Pancreas (tissue), 10 donors: ENCODE results near the gene NPHP4. TPM values are rescaled to one million over a fixed set of nuclear protein-coding genes. Genes with fewer than 3 reads are reported as not detected.

ENCODE experiments used
- ATAC-seq, 4 donors: fragments of 200-7000 bp; cut with Tn5 transposase; one replicate each; pipeline versions ENCODE4 v1.8.0 to v1.9.1; 2020; ENCODE audit warnings: mild to moderate bottlenecking in 4 of 4, moderate library complexity in 4 of 4
- DNase-seq, 6 donors: peaks; one replicate each; pipeline ENCODE4 v3.0.0-alpha.2; 2020
- FAIRE-seq: peaks from 2 replicates; lab custom pipeline; 2012; peaks lifted over from hg19 to GRCh38; lab: Jason Lieb, UNC
- H3K27ac ChIP-seq, 4 donors: fragments of 200-600 bp; sonication (generic); 1 replicate in 3 of 4; 2 replicates in 1 of 4; pipeline versions ENCODE4 v1.5.0 to v1.8.0; 2020
- H3K27me3 ChIP-seq, 4 donors: fragments of 200-600 bp; one replicate each; pipeline ENCODE4 v1.8.0; 2021
- H3K36me3 ChIP-seq, 3 donors: fragments of 200-600 bp; sonication (generic) in 1 of 3; one replicate each; pipeline versions ENCODE4 v1.5.0 to v1.8.0; 2020 to 2021
- H3K4me1 ChIP-seq, 3 donors: fragments of 200-600 bp; one replicate each; pipeline ENCODE4 v1.8.0; 2021
- H3K4me3 ChIP-seq, 4 donors: fragments of 200-600 bp; sonication (generic) in 2 of 4; one replicate each; pipeline versions ENCODE4 v1.5.0 to v1.8.0; 2020 to 2021
- H3K9me3 ChIP-seq, 4 donors: fragments of 200-600 bp; one replicate each; pipeline ENCODE4 v1.8.0; 2021
- CTCF ChIP-seq, 4 donors: fragments of 200-600 bp; sonication (generic) in 3 of 4; IDR thresholded peaks; one replicate each; pipeline versions ENCODE4 v1.5.0 to v1.8.0; 2021; ENCODE audit warnings: antibody characterized with exemption in 4 of 4
- WGBS, 2 donors: extraction: QIAGEN DNeasy Blood & Tissue Kit; methylation state at CpG; one replicate each; pipeline ENCODE4 v1.1.7; 2013; 5-methylcytosine and 5-hydroxymethylcytosine counted together
- intact Hi-C, 3 donors: fragments of 100-400 bp; cut with DNase I; formaldehyde crosslinking; loops; one replicate each; pipeline versions ENCODE4 v1.11.1 to v1.14.2; 2022
- polyA plus RNA-seq, 2 donors: library from polyadenylated mRNA; stranded (reverse); fragments of 200-250 nt; gene quantifications; one replicate each; pipeline ENCODE4 v1.2.3, GENCODE V29; 2013
- total RNA-seq, 6 donors: library from RNA; stranded (reverse); fragmentation: NEBNext Ultra II Directional in 4 of 6; extraction: Animal tissue kit (Norgen Biotek cat#: 25700) in 4 of 6; gene quantifications; one replicate each; pipeline versions ENCODE4 v1.2.1 to v1.2.4, GENCODE V29; 2021 to 2023
- donor health status: healthy with polysubstance abuse.
- donor health status: DM: no; HTN: no; CAD: no; lungs with moderate emphysema.
- donor health status: DM: no; HTN: no; CAD: no.
- donor health status: control.
- donor health status: control.
- donor health status: Bipolar disorder and iron deficiency.
- donor health status: DM: yes; HTN: yes; CAD: no.
- donor health status: DM: no; HTN: no; CAD: no.
- donor health status: DM: no; HTN: no; CAD: no.
- donor health status: DM: yes; HTN: yes; CAD: no.

Gene NPHP4
- total and polyA plus RNA-seq, 8 donors, result 4.0 to 9.7 (median 5.7) TPM

- H3K9me3 ChIP-seq, result no peaks in the 10 kb centered on the region
- DNase-seq, result peak in 1 of 6 donors; percentile 40
- no peaks in the 10 kb centered on the region for H3K4me1 ChIP-seq
- no peak for TF ChIP-seq CTCF (IDR thresholded peaks at IDR 0.05)
- H3K36me3 ChIP-seq, result peaks cover 0 to 9% (median 0%) of the 10 kb centered on the region in 3 donors
- WGBS, 2 donors, result 95 to 96% methylated on average over 24 of the region's 24 CpGs
- H3K27ac ChIP-seq, result no peak overlapping the region
- no peak for FAIRE-seq
- intact Hi-C loops, result no loop called here
- ATAC-seq, result no peak
- no peaks in the 10 kb centered on the region for H3K27me3 ChIP-seq
- H3K4me3 ChIP-seq, result no peak overlapping the region
These were observed 41.0 kb downstream of the NPHP4 start for GRCh38 chr1:5950994-5951785.

GRCh38 chr1:5950201-5950895 lies 41.9 kb downstream of the NPHP4 start:
- Histone ChIP-seq H3K4me1 (no peaks in the 10 kb centered on the region), H3K27ac (no peak overlapping the region), H3K27me3 (no peaks in the 10 kb centered on the region), H3K4me3 (no peak overlapping the region), H3K9me3 (no peaks in the 10 kb centered on the region), H3K36me3 (peaks cover 0 to 9% (median 0%) of the 10 kb centered on the region in 3 donors)
- DNase-seq, result no peak
- no peak for TF ChIP-seq CTCF (IDR thresholded peaks at IDR 0.05)
- intact Hi-C loops, result no loop called here
- no peak for FAIRE-seq
- no peak for ATAC-seq
- whole genome bisulfite sequencing, 2 donors, result 82% methylated on average over 7 of the region's 7 CpGs

- DNase-seq (no peak), FAIRE-seq (no peak), ATAC-seq (no peak)
- WGBS, 2 donors, result 78 to 83% methylated on average over 4 of the region's 4 CpGs
- Histone ChIP-seq H3K27ac (no peak overlapping the region), H3K9me3 (no peaks in the 10 kb centered on the region), H3K27me3 (no peaks in the 10 kb centered on the region), H3K4me1 (no peaks in the 10 kb centered on the region), H3K36me3 (peaks cover 0 to 9% (median 0%) of the 10 kb centered on the region in 3 donors), H3K4me3 (no peak overlapping the region)
- no peak for TF ChIP-seq CTCF (IDR thresholded peaks at IDR 0.05)
- intact Hi-C loops, result no loop called here
These were observed 42.5 kb downstream of the NPHP4 start for GRCh38 chr1:5949761-5950100.

- Histone ChIP-seq H3K4me1 (no peaks in the 10 kb centered on the region), H3K27me3 (no peaks in the 10 kb centered on the region), H3K4me3 (no peak overlapping the region), H3K9me3 (no peaks in the 10 kb centered on the region), H3K27ac (no peak overlapping the region), H3K36me3 (peaks cover 0 to 9% (median 0%) of the 10 kb centered on the region in 3 donors)
- ATAC-seq, result peak in 1 of 4 donors; percentile 51
- intact Hi-C loops, result no loop called here
- WGBS, 2 donors, result 83 to 91% methylated on average over 13 of the region's 13 CpGs
- TF ChIP-seq CTCF (IDR thresholded peaks at IDR 0.05), result no peak
- DNase-seq, result no peak
- no peak for FAIRE-seq
These were observed 43.0 kb downstream of the NPHP4 start for GRCh38 chr1:5949085-5949760.
